T-cell (primary cell): ENCODE results near the gene MCU. TPM values are rescaled to one million over a fixed set of nuclear protein-coding genes. Genes with fewer than 3 reads are reported as not detected.

ENCODE experiments used
- ATAC-seq, 4 experiments: fragments of 200-7000 bp in 3 of 4; fragments of 150-1000 bp in 1 of 4; cut with Tn5 transposase; replicated peaks in 1 of 4; 1 replicate in 3 of 4; 2 replicates in 1 of 4; pipeline ENCODE4 v1.10.0; 2021; ENCODE audit warnings: moderate library complexity in 3 of 4, mild to moderate bottlenecking in 2 of 4, moderate number of reproducible peaks in 1 of 4
- CTCF ChIA-PET, 2 donors: fragments of 300-600 bp; sonication (Branson Sonifier 250); formaldehyde crosslinking; loops; one replicate each; lab custom pipeline; 2022; ENCODE audit warnings: antibody characterized with exemption in 2 of 2; lab: Charles Lee
- POLR2A ChIA-PET, 2 donors: fragments of 300-600 bp; sonication (Branson Sonifier 250); formaldehyde crosslinking; loops; one replicate each; lab custom pipeline; 2022; ENCODE audit warnings: antibody characterized with exemption in 2 of 2; lab: Charles Lee
- DNase-seq, 35 experiments: peaks; one replicate each; pipeline versions ENCODE4 v3.0.0 to v3.0.0-alpha.2; 2013 to 2023
- H3K27ac ChIP-seq: one replicate; pipeline ENCODE4 v1.5.1; 2013; ENCODE audit warnings: low read length
- H3K27me3 ChIP-seq, 2 experiments: replicated peaks in 1 of 2; 1 replicate in 1 of 2; 2 replicates in 1 of 2; pipeline versions ENCODE4 v1.6.1 to v1.7.0; 2013; ENCODE audit warnings: low read length in 1 of 2, mixed read lengths in 1 of 2; ENCODE audit not compliant: control insufficient read depth in 2 of 2, insufficient read depth in 2 of 2; ENCODE audit errors: extremely low read depth in 1 of 2
- H3K36me3 ChIP-seq, 2 donors: 1 replicate in 1 of 2; 2 replicates in 1 of 2; pipeline versions ENCODE4 v1.6.1 to v1.7.0; 2013; ENCODE audit warnings: low read length in 1 of 2; ENCODE audit not compliant: control insufficient read depth in 2 of 2, insufficient read depth in 1 of 2; ENCODE audit errors: extremely low read depth in 1 of 2
- H3K4me1 ChIP-seq, 2 experiments: 1 replicate in 1 of 2; 2 replicates in 1 of 2; pipeline versions ENCODE4 v1.6.1 to v1.7.0; 2013; ENCODE audit warnings: low read length in 2 of 2, mixed read lengths in 1 of 2; ENCODE audit not compliant: insufficient read depth in 2 of 2, control insufficient read depth in 1 of 2; ENCODE audit errors: extremely low read depth in 1 of 2
- H3K4me3 ChIP-seq, 2 donors: 1 replicate in 1 of 2; 2 replicates in 1 of 2; pipeline versions ENCODE4 v1.5.1 to v1.7.0; 2013; ENCODE audit warnings: mild to moderate bottlenecking in 2 of 2, low read length in 1 of 2, moderate library complexity in 1 of 2; ENCODE audit not compliant: control insufficient read depth in 1 of 2; ENCODE audit errors: extremely low read depth in 1 of 2
- H3K9me3 ChIP-seq: 2 replicates; pipeline ENCODE4 v1.7.0; 2013
- H3K27ac Mint-ChIP-seq, 2 donors: one replicate each; pipeline ENCODE4 v1.8.0; 2020 to 2021; ENCODE audit warnings: mild to moderate bottlenecking in 2 of 2, mixed read lengths in 2 of 2
- H3K27me3 Mint-ChIP-seq, 2 donors: one replicate each; pipeline ENCODE4 v1.8.0; 2021 to 2022; ENCODE audit warnings: mixed read lengths in 2 of 2
- H3K36me3 Mint-ChIP-seq: one replicate; pipeline ENCODE4 v1.8.0; 2021; ENCODE audit warnings: mixed read lengths
- H3K4me1 Mint-ChIP-seq, 3 donors: one replicate each; pipeline ENCODE4 v1.8.0; 2020 to 2022; ENCODE audit warnings: mixed read lengths in 3 of 3, mild to moderate bottlenecking in 1 of 3
- H3K4me3 Mint-ChIP-seq, 3 donors: one replicate each; pipeline ENCODE4 v1.8.0; 2020 to 2022; ENCODE audit warnings: mild to moderate bottlenecking in 3 of 3, mixed read lengths in 3 of 3, moderate library complexity in 3 of 3
- H3K9me3 Mint-ChIP-seq, 3 donors: one replicate each; pipeline ENCODE4 v1.8.0; 2020 to 2022; ENCODE audit warnings: mixed read lengths in 3 of 3
- WGBS: methylation state at CpG from one replicate; pipeline ENCODE4 v1.1.5; 2013; ENCODE audit warnings: missing lambda C conversion rate; ENCODE audit not compliant: insufficient coverage; 5-methylcytosine and 5-hydroxymethylcytosine counted together
- total RNA-seq, 35 experiments: library from RNA in 6 of 35; stranded (reverse) in 6 of 35; fragments of 120-200 nt in 1 of 35; gene quantifications; one replicate each; pipeline versions ENCODE4 v1.2.1 to v1.2.4 and lab custom pipeline; 2013 to 2026

Gene MCU
- total RNA-seq, 5 donors from 2014 or later (not counting 1 experiment from before 2014, with no cell fraction given), result 10.1 to 13.6 (median 11.6) TPM

DNA sequence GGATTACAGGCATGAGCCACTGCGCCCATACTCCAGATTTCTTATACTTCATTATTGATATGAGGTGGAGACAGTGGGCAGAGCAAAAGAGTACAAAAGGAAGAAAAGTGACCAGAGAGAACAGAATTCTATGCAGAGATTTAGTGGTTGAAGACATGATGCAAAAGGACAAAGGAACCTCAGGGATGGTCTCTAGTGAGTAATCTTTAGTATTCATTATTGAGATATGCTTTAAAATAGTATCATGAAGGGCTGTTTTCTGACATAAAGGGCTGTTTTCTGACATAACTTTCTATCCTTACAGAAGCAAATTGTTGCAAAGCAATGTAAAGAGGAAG, 120.4 kb downstream of the MCU start:
- H3K4me3 Mint-ChIP-seq, result no peak overlapping the region
- H3K4me1 Mint-ChIP-seq, result peaks cover 0 to under 1% (median 0%) of the 10 kb centered on the region in 3 donors
- H3K9me3 ChIP-seq, result no peaks in the 10 kb centered on the region
- no peak overlapping the region for H3K27ac ChIP-seq
- peaks cover 14% of the 10 kb centered on the region for H3K36me3 Mint-ChIP-seq
- H3K27me3 ChIP-seq, result no peaks in the 10 kb centered on the region
- DNase-seq, result no peak
- no peaks in the 10 kb centered on the region for H3K36me3 ChIP-seq
- no peaks in the 10 kb centered on the region for H3K9me3 Mint-ChIP-seq
- POLR2A ChIA-PET, result no interaction called here
- H3K27ac Mint-ChIP-seq, result no peak overlapping the region
- H3K4me1 ChIP-seq, result no peaks in the 10 kb centered on the region
- no peaks in the 10 kb centered on the region for H3K27me3 Mint-ChIP-seq
- WGBS, result no CpG with 5 or more reads among the region's 1 CpG
- ATAC-seq, result no peak
- H3K4me3 ChIP-seq, result no peak overlapping the region
- CTCF ChIA-PET, result interaction anchor here in 1 of 2 donors (0.8 kb wide), 1 partner anchor 22 kb away, joined by 4 read pairs; no protein-coding TSS in a partner anchor

DNA sequence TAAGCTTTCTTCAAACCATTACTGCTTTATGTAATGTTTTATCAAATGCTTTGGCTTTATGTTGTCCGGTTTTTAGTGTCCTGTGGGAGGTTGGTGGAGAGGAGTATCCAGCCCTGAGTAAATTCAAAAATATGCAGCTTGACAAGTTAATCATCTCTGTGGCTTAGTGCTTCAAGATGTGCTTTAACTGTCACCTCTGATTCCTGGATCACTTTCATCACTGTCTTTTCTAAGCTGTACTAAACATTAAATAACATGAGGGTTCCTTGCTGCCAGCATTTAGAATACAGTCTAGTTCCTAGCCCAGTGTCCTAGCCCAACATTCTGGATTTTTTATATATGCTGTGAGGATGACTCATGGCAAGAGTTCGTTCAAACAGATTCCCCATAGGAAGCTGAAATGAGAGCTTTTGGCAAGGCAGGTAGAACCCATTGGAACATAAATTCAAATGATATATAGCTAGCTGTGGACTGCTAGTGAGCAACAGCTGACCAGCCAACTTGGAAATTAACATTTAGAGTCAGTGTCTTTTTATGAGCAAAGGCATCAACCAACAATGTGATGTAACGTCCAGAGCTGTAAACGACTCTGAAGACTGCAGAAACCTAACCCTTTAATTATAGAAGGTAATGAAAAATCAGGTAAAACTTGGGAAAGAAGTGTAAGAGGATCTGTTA, 120.9 kb downstream of the MCU start:
- peaks cover 0 to 3% (median 1%) of the 10 kb centered on the region in 3 donors for H3K4me1 Mint-ChIP-seq

DNA sequence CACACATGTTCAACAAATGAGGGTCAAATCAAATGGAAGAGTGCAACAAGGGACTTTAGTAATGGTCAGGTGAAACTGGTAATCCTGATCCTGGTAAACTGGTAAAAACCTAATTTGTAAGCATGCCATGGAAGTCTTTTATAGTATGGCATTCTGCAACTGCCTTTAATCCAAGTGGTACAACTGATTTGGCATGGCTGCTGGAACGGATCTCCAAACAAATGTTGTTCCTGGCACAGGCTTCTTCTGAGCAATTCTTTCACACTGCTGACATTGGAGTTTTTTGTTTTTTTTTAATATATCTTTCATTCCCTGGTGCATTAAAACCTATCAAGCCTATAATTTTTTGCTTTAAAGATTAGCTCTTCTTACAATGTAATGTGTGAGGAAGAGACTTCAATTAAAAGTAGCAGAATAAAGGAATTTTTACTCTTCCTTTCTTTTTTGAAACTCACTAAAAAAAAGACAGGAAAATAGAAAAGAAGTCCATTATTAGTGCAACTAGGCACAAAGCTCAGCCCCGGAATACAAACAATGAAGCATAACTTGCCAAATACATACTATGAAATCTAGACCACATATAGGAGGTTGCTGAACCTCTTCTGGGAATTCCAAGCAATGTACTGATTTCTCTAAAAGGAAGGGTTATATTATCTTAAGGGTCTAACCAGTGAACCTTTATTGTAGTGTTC, 122.3 kb downstream of the MCU start:
- H3K27me3 Mint-ChIP-seq, result no peaks in the 10 kb centered on the region
- peaks cover 10 to 13% (median 11%) of the 10 kb centered on the region in 3 donors for H3K4me1 Mint-ChIP-seq
- CTCF ChIA-PET, result interaction anchor here (0.5 to 0.6 kb wide), 2 partner anchors 154 to 357 kb away, joined by 3 read pairs; no protein-coding TSS in a partner anchor
- POLR2A ChIA-PET, result no interaction called here
- H3K9me3 ChIP-seq, result no peaks in the 10 kb centered on the region
- WGBS, result no CpG with 5 or more reads among the region's 2 CpGs
- H3K36me3 ChIP-seq, result no peaks in the 10 kb centered on the region
- no peaks in the 10 kb centered on the region for H3K9me3 Mint-ChIP-seq
- no peak overlapping the region for H3K4me3 Mint-ChIP-seq
- no peak for DNase-seq
- no peaks in the 10 kb centered on the region for H3K4me1 ChIP-seq
- no peak overlapping the region for H3K4me3 ChIP-seq
- H3K27ac Mint-ChIP-seq, result no peak overlapping the region
- no peak overlapping the region for H3K27ac ChIP-seq
- H3K36me3 Mint-ChIP-seq, result peaks cover 9% of the 10 kb centered on the region
- no peaks in the 10 kb centered on the region for H3K27me3 ChIP-seq
- no peak for ATAC-seq

More for the DNA sequence above, 120.9 kb downstream of the MCU start:
- no peak for DNase-seq
- no peak for ATAC-seq
- Histone ChIP-seq H3K36me3 (no peaks in the 10 kb centered on the region), H3K4me1 (no peaks in the 10 kb centered on the region), H3K27me3 (no peaks in the 10 kb centered on the region), H3K9me3 (no peaks in the 10 kb centered on the region), H3K4me3 (no peak overlapping the region), H3K27ac (no peak overlapping the region)
- no peaks in the 10 kb centered on the region for H3K9me3 Mint-ChIP-seq
- H3K4me3 Mint-ChIP-seq, result no peak overlapping the region
- peaks cover 14% of the 10 kb centered on the region for H3K36me3 Mint-ChIP-seq
- CTCF ChIA-PET, result interaction anchor here (0.6 to 0.8 kb wide), 3 partner anchors 11 to 1498 kb away, joined by 3 to 9 read pairs (median 4); no protein-coding TSS in a partner anchor
- H3K27me3 Mint-ChIP-seq, result no peaks in the 10 kb centered on the region
- POLR2A ChIA-PET, result interaction anchor here in 1 of 2 donors (0.5 kb wide), 1 partner anchor 132 kb away, joined by 3 read pairs; no protein-coding TSS in a partner anchor
- no CpG with 5 or more reads among the region's 4 CpGs for WGBS
- no peak overlapping the region for H3K27ac Mint-ChIP-seq

DNA sequence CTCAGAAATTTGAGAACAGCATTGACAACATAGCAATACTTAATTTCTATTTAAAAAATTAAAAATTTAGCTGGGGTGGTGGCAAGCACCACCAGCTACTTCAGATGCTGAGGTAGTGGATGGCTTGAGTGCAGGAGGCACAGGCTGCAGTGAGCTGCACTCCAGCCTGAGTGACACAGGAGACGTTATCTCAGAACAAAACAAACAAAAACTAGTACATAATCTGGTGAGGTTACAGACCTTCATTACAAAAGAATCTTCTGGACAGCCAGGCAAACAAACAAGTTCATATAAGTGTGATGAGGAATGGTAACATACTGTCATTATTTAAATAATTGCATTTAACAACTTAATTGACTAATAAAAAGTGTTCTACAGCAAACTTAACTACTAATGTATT, 124.6 kb downstream of the MCU start:
- ChIA-PET POLR2A (no interaction called here), CTCF (no interaction called here)
- no peak for ATAC-seq
- H3K4me3 Mint-ChIP-seq, result no peak overlapping the region
- no peaks in the 10 kb centered on the region for H3K9me3 ChIP-seq
- no CpG with 5 or more reads among the region's 1 CpG for WGBS
- peaks cover 3% of the 10 kb centered on the region for H3K36me3 Mint-ChIP-seq
- H3K9me3 Mint-ChIP-seq, result no peaks in the 10 kb centered on the region
- no peak for DNase-seq
- H3K4me1 ChIP-seq, result no peaks in the 10 kb centered on the region
- no peaks in the 10 kb centered on the region for H3K36me3 ChIP-seq
- H3K27ac ChIP-seq, result no peak overlapping the region
- H3K4me1 Mint-ChIP-seq, result peaks cover 10 to 15% (median 11%) of the 10 kb centered on the region in 3 donors
- no peaks in the 10 kb centered on the region for H3K27me3 Mint-ChIP-seq
- H3K4me3 ChIP-seq, result no peak overlapping the region
- no peaks in the 10 kb centered on the region for H3K27me3 ChIP-seq
- no peak overlapping the region for H3K27ac Mint-ChIP-seq

DNA sequence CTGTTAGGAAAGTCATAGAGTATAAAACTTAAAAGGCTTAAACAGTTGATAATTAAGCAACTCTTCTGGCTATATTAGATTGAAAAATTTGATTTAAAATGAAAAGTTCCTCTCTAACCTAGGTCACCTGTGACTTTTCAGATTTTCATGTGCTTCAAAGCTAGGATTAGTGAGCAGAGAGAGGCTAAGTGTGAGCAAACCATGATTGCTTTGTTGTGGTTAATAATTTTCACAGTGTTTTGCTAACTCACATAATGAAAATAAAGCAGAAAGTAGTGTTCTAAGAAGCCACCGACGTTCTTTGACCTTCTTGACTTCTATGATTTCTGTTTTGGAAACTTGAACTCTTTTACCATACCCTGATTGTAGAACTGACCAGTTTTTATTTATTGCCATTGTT, 126.1 kb downstream of the MCU start:
- POLR2A ChIA-PET, result interaction anchor here in 1 of 2 donors (0.6 kb wide), 1 partner anchor 24 kb away, joined by 3 read pairs; no protein-coding TSS in a partner anchor
- DNase-seq (no peak), ATAC-seq (no peak)
- Mint-ChIP-seq H3K27ac (no peak overlapping the region), H3K4me1 (peaks cover 10 to 15% (median 11%) of the 10 kb centered on the region in 3 donors), H3K27me3 (no peaks in the 10 kb centered on the region), H3K9me3 (no peaks in the 10 kb centered on the region), H3K36me3 (peaks cover 8% of the 10 kb centered on the region), H3K4me3 (no peak overlapping the region)
- Histone ChIP-seq H3K9me3 (no peaks in the 10 kb centered on the region), H3K4me1 (no peaks in the 10 kb centered on the region), H3K4me3 (no peak overlapping the region), H3K27ac (no peak overlapping the region), H3K36me3 (no peaks in the 10 kb centered on the region), H3K27me3 (no peaks in the 10 kb centered on the region)
- CTCF ChIA-PET, result no interaction called here
- WGBS, result no CpG with 5 or more reads among the region's 2 CpGs

DNA sequence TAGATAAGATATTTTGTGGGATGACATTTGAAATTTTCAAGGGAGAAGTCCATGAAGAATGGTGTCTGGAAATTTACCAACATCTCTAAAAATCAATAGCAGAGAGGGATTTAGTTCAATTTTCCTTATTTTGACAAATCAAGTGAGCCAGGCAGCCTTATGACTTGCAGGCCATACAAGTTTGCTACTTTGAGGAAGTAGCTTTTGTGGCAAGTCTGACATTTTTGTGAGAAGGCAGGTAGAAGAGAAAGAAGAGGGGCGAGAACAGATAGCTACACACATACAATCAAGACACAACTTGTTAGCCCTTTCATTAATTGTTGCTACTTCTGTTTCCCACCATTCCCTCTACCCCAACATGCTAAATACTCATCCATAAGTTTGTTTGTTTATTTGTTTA, 127.1 kb downstream of the MCU start:
- no peaks in the 10 kb centered on the region for H3K9me3 ChIP-seq
- ChIA-PET POLR2A (interaction anchor here in 1 of 2 donors (0.6 kb wide), 1 partner anchor 448 kb away, joined by 5 read pairs; no protein-coding TSS in a partner anchor), CTCF (interaction anchor here in 1 of 2 donors (0.5 to 1.2 kb wide), 3 partner anchors 15 to 554 kb away, joined by 4 to 8 read pairs (median 5); no protein-coding TSS in a partner anchor)
- no peaks in the 10 kb centered on the region for H3K27me3 ChIP-seq
- Mint-ChIP-seq H3K27ac (no peak overlapping the region), H3K4me3 (no peak overlapping the region), H3K36me3 (peaks cover 8% of the 10 kb centered on the region), H3K27me3 (no peaks in the 10 kb centered on the region), H3K4me1 (peaks cover 10 to 15% (median 11%) of the 10 kb centered on the region in 3 donors), H3K9me3 (no peaks in the 10 kb centered on the region)
- H3K4me1 ChIP-seq, result no peaks in the 10 kb centered on the region
- ATAC-seq, result no peak
- WGBS, result no CpG with 5 or more reads among the region's 1 CpG
- no peaks in the 10 kb centered on the region for H3K36me3 ChIP-seq
- no peak overlapping the region for H3K4me3 ChIP-seq
- no peak for DNase-seq
- no peak overlapping the region for H3K27ac ChIP-seq
